ENCODE data around the gene CFAP53. TPM values are rescaled to one million over a fixed set of nuclear protein-coding genes. Genes with fewer than 3 reads are reported as not detected.

The CFAP53 gene
- total RNA-seq, 1 experiment from 2014 or later = 0.15 TPM

DNA sequence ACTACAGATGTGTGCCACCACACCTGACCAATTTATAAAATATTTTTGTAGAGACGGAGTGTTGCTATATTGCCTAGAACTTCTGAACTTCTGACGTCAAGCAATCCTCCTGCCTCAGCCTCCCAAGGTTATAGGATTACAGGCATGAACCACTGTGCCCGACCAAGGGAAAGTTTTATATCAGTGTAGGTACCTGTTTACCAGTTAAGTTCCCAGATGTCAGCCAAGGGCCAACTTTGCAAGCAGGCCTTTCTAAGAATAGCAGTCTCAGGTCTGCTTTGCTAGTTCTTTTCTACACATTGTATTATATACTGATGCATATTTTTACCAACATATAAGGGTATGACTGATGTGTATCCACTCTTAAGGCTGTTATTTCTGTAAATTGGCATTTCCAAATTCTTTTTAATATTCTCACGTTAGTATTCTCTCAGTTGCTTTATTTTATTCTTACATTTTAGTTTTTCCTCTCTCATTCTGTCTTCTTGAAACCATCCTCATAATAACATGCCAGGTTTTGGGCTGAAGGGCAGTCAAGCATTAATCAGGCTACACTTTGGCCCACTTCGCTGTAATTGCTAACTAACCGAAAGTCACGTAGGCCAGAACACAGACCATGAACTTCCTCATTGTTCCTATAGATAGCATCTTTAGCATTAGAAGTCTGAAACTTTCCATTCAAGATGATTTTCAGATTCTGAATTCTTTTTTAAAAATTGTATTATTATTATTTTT lies 46.2 kb upstream of the CFAP53 start:
- no peak overlapping the region for H2BK5ac ChIP-seq (ENCODE audit: insufficient read length, low read length)
- H2BK12ac ChIP-seq (ENCODE audit: insufficient read length, low read depth, low read length) = no peak overlapping the region
- no peak overlapping the region for H3K4me2 ChIP-seq (ENCODE audit: insufficient read depth, insufficient read length, low read length)
- H2AK5ac ChIP-seq (ENCODE audit: insufficient read length, low read length) = no peak overlapping the region
- H3K27ac ChIP-seq (ENCODE audit: insufficient read length, low read depth, low read length) = no peak overlapping the region
- no peak overlapping the region for H4K8ac ChIP-seq (replicated peaks; ENCODE audit: insufficient read length, low read depth, low read length)
- H3K9me3 ChIP-seq (ENCODE audit: control insufficient read depth, low read depth, low read length) = no peaks in the 10 kb centered on the region
- H3K36me3 Mint-ChIP-seq (ENCODE audit: insufficient read depth in 1 of 3, low read depth in 3 of 3) = no peaks in the 10 kb centered on the region
- H3K79me2 ChIP-seq (ENCODE audit: insufficient read depth, low read length) = no peaks in the 10 kb centered on the region
- H2BK20ac ChIP-seq (ENCODE audit: low read depth, low read length, poor library complexity, severe bottlenecking) = no peak overlapping the region
- H3K27ac Mint-ChIP-seq = no peak overlapping the region
- no peak overlapping the region for H3K23ac ChIP-seq (ENCODE audit: insufficient read length, low read depth, low read length)
- no peaks in the 10 kb centered on the region for H4K20me1 ChIP-seq (ENCODE audit: control insufficient read depth, insufficient read depth, insufficient read length)
- H3K27me3 ChIP-seq (ENCODE audit: insufficient read depth, low read length) = no peaks in the 10 kb centered on the region; the same call in 1 of the 2 replicates
- H3K56ac ChIP-seq (ENCODE audit: insufficient read length, low read depth, low read length) = no peak overlapping the region
- H3T11ph ChIP-seq (ENCODE audit: low read length) = no peak overlapping the region
- DNase-seq = no peak
- no peak overlapping the region for H3K14ac ChIP-seq (ENCODE audit: insufficient read depth, low read length)
- no peak overlapping the region for H2BK15ac ChIP-seq (ENCODE audit: low read depth, low read length)
- peaks cover 47% of the 10 kb centered on the region for H3K27me3 Mint-ChIP-seq (ENCODE audit: low read depth)
- no peak overlapping the region for H3K18ac ChIP-seq (ENCODE audit: insufficient read length, low read depth, low read length)
- no peak overlapping the region for H3K4ac ChIP-seq (ENCODE audit: low read depth, low read length)
- H4K91ac ChIP-seq (ENCODE audit: insufficient read length, low read depth, low read length) = no peak overlapping the region
- no peak overlapping the region for H3K4me3 Mint-ChIP-seq
- no peak overlapping the region for H3K9ac ChIP-seq (ENCODE audit: extremely low read depth, insufficient read length, low read length)
- H4K5ac ChIP-seq (ENCODE audit: insufficient read length, low read depth, low read length) = no peak overlapping the region
- peaks cover 0 to 2% of the 10 kb centered on the region in 2 experiments; a peak in 2 of 4 replicates for H3K4me1 Mint-ChIP-seq
- TF ChIP-seq CTCF (conservative IDR thresholded peaks at IDR 0.05) = no peak
- no peaks in the 10 kb centered on the region for H3K23me2 ChIP-seq (ENCODE audit: insufficient read length, low read depth, low read length, poor library complexity, severe bottlenecking)
- H3K79me1 ChIP-seq (ENCODE audit: insufficient read depth, low read depth, low read length, poor library complexity, severe bottlenecking) = no peaks in the 10 kb centered on the region
- no peaks in the 10 kb centered on the region for H3K4me1 ChIP-seq (ENCODE audit: insufficient read depth, low read length)
- no peak overlapping the region for H2BK120ac ChIP-seq (ENCODE audit: low read depth, low read length, poor library complexity, severe bottlenecking)
- no peak overlapping the region for H2AFZ ChIP-seq (ENCODE audit: low read length)
- WGBS (ENCODE audit: extremely low coverage, insufficient read length, low lambda C conversion rate) = no CpG with 5 or more reads among the region's 7 CpGs
- H3K9me3 Mint-ChIP-seq = no peaks in the 10 kb centered on the region
